Fibroblast of lung (primary cell): ENCODE results near the gene COL5A3. TPM values are rescaled to one million over a fixed set of nuclear protein-coding genes. Genes with fewer than 3 reads are reported as not detected.
"Not testable (repeated sequence)": the region's sequence is repeated elsewhere in the genome, so short reads cannot be mapped to it uniquely, and the experiment has no call there.

Experiments used
- DNase-seq, 2 donors: peaks; one replicate each; pipeline versions ENCODE4 v3.0.0 to v3.0.0-alpha.2; 2010; ENCODE audit warnings: low read depth in 2 of 2
- H2AFZ ChIP-seq: 2 replicates; pipeline ENCODE4 v1.5.1; 2012; ENCODE audit warnings: low read length, control low read depth, inconsistent platforms
- H3K27ac ChIP-seq: 2 replicates; pipeline ENCODE4 v1.5.1; 2011; ENCODE audit warnings: low read length, control low read depth; ENCODE audit not compliant: insufficient read depth
- H3K27me3 ChIP-seq: 2 replicates; pipeline ENCODE4 v1.5.1; 2011; ENCODE audit warnings: mild to moderate bottlenecking, low read length; ENCODE audit not compliant: control insufficient read depth, insufficient read depth
- H3K36me3 ChIP-seq: 2 replicates; pipeline ENCODE4 v1.5.1; 2011; ENCODE audit warnings: low read length; ENCODE audit not compliant: control insufficient read depth, insufficient read depth
- H3K4me1 ChIP-seq: 2 replicates; pipeline ENCODE4 v1.5.1; 2011; ENCODE audit warnings: low read length; ENCODE audit not compliant: control insufficient read depth, insufficient read depth; ENCODE audit errors: extremely low read depth
- H3K4me2 ChIP-seq: 2 replicates; pipeline ENCODE4 v1.5.1; 2011; ENCODE audit warnings: low read length, control low read depth; ENCODE audit not compliant: insufficient read depth; ENCODE audit errors: extremely low read depth
- H3K4me3 ChIP-seq, 4 experiments: fragments of 200-600 bp in 1 of 4; sonication (generic) in 1 of 4; replicated peaks in 1 of 4; 2 replicates each; pipeline ENCODE4 v1.5.1; 2011 to 2016; ENCODE audit warnings: low read length in 4 of 4, low read depth in 3 of 4, mild to moderate bottlenecking in 3 of 4, control low read depth in 2 of 4, inconsistent platforms in 1 of 4, mixed read lengths in 1 of 4; ENCODE audit not compliant: insufficient read depth in 1 of 4; ENCODE audit errors: control extremely low read depth in 1 of 4
- H3K79me2 ChIP-seq: 2 replicates; pipeline ENCODE4 v1.5.1; 2012; ENCODE audit warnings: mild to moderate bottlenecking, low read length, inconsistent platforms; ENCODE audit not compliant: control insufficient read depth, insufficient read depth
- H3K9ac ChIP-seq: 2 replicates; pipeline ENCODE4 v1.5.1; 2011; ENCODE audit warnings: mild to moderate bottlenecking, low read length, control low read depth; ENCODE audit not compliant: insufficient read depth
- H3K9me3 ChIP-seq: 2 replicates; pipeline ENCODE4 v1.5.1; 2012; ENCODE audit warnings: low read depth, low read length; ENCODE audit not compliant: control insufficient read depth, insufficient read depth
- H4K20me1 ChIP-seq: 2 replicates; pipeline ENCODE4 v1.5.1; 2011; ENCODE audit warnings: low read length; ENCODE audit not compliant: control insufficient read depth, insufficient read depth; ENCODE audit errors: extremely low read depth
- EZH2 ChIP-seq: IDR thresholded peaks from 2 replicates; pipeline ENCODE4 v1.5.1; 2012; ENCODE audit warnings: low read length, control low read depth, mild to moderate bottlenecking; ENCODE audit errors: missing control alignments
- polyA plus RNA-seq, 2 donors: library from polyadenylated mRNA; depleted of rRNA in 1 of 2; stranded (reverse) in 1 of 2; unstranded in 1 of 2; fragments of >200 nt; gene quantifications; 2 replicates each; pipeline ENCODE4 v1.2.1, GENCODE V29; 2011 to 2012; ENCODE audit warnings: missing spikeins in 1 of 2
- total RNA-seq: library from RNA; depleted of rRNA; stranded (reverse); fragments of >200 nt; gene quantifications from 2 replicates; pipeline ENCODE4 v1.2.1, GENCODE V29; 2014
- TF ChIP-seq, protein P1 (sequence below), 2 donors: IDR thresholded peaks in 1 of 2; conservative IDR thresholded peaks in 1 of 2; 1 replicate in 1 of 2; 2 replicates in 1 of 2; pipeline ENCODE4 v1.5.1; 2011 to 2012; ENCODE audit warnings: low read length in 2 of 2, control low read depth in 1 of 2, inconsistent platforms in 1 of 2, low read depth in 1 of 2, mild to moderate bottlenecking in 1 of 2

COL5A3 gene
- total and polyA plus RNA-seq, 2 donors (not counting 1 experiment from before 2014, with no cell fraction given) = 1.2 to 33.7 TPM

DNA sequence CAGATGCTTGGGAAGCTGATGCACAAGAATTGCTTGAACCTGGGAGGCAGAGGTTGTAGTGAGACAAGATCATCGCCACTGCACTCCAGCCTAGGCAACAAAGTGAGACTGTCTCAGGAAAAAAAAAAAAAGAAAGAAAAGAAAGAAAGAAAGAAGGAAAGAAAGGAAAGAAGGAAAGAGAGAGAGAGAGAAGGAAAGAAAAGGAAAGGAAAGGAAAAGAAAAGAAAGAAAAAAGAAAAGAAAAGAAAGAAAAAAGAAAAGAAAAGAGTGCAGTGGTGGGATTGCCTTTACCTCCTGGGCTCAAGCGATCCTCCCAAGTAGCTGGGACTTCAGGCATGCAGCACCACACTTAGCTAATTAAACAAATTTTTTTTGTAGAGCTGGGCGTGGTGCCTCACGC is 86.9 kb downstream of the COL5A3 start:
- no peak overlapping the region for H3K4me3 ChIP-seq
- TF ChIP-seq, protein P1, sequence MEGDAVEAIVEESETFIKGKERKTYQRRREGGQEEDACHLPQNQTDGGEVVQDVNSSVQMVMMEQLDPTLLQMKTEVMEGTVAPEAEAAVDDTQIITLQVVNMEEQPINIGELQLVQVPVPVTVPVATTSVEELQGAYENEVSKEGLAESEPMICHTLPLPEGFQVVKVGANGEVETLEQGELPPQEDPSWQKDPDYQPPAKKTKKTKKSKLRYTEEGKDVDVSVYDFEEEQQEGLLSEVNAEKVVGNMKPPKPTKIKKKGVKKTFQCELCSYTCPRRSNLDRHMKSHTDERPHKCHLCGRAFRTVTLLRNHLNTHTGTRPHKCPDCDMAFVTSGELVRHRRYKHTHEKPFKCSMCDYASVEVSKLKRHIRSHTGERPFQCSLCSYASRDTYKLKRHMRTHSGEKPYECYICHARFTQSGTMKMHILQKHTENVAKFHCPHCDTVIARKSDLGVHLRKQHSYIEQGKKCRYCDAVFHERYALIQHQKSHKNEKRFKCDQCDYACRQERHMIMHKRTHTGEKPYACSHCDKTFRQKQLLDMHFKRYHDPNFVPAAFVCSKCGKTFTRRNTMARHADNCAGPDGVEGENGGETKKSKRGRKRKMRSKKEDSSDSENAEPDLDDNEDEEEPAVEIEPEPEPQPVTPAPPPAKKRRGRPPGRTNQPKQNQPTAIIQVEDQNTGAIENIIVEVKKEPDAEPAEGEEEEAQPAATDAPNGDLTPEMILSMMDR (conservative IDR thresholded peaks at IDR 0.05 in 1 of 2, IDR thresholded peaks at IDR 0.05 in 1 of 2; ENCODE audit: low read depth in 1 of 2, low read length in 2 of 2) = no peak
- TF ChIP-seq EZH2 = no peak
- no peaks in the 10 kb centered on the region for H3K79me2 ChIP-seq
- no peaks in the 10 kb centered on the region for H3K4me1 ChIP-seq
- H4K20me1 ChIP-seq = no peaks in the 10 kb centered on the region
- no peaks in the 10 kb centered on the region for H3K36me3 ChIP-seq
- H3K4me2 ChIP-seq = no peak overlapping the region
- H2AFZ ChIP-seq = no peak overlapping the region
- H3K9me3 ChIP-seq = no peaks in the 10 kb centered on the region
- H3K27me3 ChIP-seq = no peaks in the 10 kb centered on the region
- no peak overlapping the region for H3K9ac ChIP-seq
- no peak for DNase-seq
- no peak overlapping the region for H3K27ac ChIP-seq

DNA sequence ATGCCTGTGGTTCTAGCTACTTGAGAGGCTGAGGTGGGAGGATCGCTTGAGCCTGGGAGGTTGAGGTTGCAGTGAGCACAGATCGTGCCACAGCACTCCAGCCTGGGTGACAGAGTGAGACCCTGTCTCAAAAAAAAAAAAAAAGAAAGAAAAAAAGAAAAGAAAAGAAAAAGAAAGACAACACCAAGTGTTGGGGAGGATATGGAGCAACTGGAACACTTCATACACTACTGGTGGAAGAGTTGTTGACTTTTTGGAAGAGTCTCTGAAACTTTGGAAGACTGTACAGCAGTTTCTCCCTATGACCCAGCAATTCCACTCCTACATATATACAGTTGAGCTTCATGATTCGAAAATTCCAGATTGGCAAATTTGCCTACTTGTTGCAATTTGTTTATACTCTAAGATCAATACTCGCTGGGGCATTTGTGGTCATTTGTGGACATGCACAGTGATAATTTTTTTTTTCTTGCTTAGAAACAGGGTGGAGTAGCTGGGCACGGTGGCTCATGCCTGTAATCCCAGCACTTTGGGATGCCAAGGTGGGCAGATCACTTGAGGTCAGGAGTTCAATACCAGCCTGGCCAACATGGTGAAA is 87.4 kb downstream of the COL5A3 start:
- H3K27ac ChIP-seq, H3K9me3 ChIP-seq, H3K4me2 ChIP-seq, H3K36me3 ChIP-seq, H3K9ac ChIP-seq, H3K79me2 ChIP-seq, H3K4me1 ChIP-seq, H3K4me3 ChIP-seq, H2AFZ ChIP-seq, H3K27me3 ChIP-seq, DNase-seq, H4K20me1 ChIP-seq: not testable (repeated sequence)

DNA sequence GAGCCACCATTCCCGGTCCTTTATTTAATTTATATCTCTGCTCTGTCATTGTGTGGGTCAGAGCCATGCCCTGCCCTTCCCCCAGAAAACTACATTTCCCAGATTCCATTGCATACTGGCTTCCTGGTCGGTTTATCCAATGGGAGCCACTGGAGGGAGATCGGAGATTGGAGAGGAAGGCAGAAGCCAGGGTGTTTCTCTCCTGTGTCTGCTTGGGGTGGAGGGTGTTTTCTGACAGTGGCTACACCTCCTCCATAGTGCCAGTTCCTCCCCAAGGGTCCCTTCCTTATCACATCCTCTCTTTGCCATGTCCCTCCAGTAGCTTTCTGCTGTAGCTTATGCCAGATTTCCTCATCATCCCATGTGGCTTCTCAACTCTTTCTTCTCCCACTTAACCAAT is 93.0 kb downstream of the COL5A3 start:
- Histone ChIP-seq H3K9ac (no peak overlapping the region), H3K36me3 (no peaks in the 10 kb centered on the region), H3K27me3 (peaks cover 10% of the 10 kb centered on the region), H3K27ac (no peak overlapping the region), H3K4me1 (peaks cover 4% of the 10 kb centered on the region), H3K4me3 (no peak overlapping the region), H3K4me2 (no peak overlapping the region), H4K20me1 (no peaks in the 10 kb centered on the region), H2AFZ (peak overlapping the region; percentile 67), H3K9me3 (no peaks in the 10 kb centered on the region), H3K79me2 (no peaks in the 10 kb centered on the region)
- no peak for TF ChIP-seq EZH2
- TF ChIP-seq, protein P1 (conservative IDR thresholded peaks at IDR 0.05 in 1 of 2, IDR thresholded peaks at IDR 0.05 in 1 of 2; ENCODE audit: low read depth in 1 of 2, low read length in 2 of 2) = no peak
- peak; percentile 37 to 43 for DNase-seq
